ENCODE measurements around the gene OTOR. TPM values are rescaled to one million over a fixed set of nuclear protein-coding genes. Genes with fewer than 3 reads are reported as not detected.

The OTOR gene
- total RNA-seq, 2 experiments from 2014 or later = not detected

- no peaks in the 10 kb centered on the region for H3K4me1 ChIP-seq (ENCODE audit: insufficient read depth, low read length, poor library complexity, severe bottlenecking)
- no peaks in the 10 kb centered on the region for H4K20me1 ChIP-seq (ENCODE audit: insufficient read depth, low read length)
- H3K79me2 ChIP-seq (ENCODE audit: insufficient read depth, low read depth, low read length) = no peaks in the 10 kb centered on the region
- no peaks in the 10 kb centered on the region for H3K9me3 ChIP-seq (ENCODE audit: low read length)
- DNase-seq (ENCODE audit: low spot score) = no peak
- peaks cover 7% of the 10 kb centered on the region for H3K36me3 ChIP-seq (ENCODE audit: insufficient read depth, low read length)
- no peak overlapping the region for H3K27ac ChIP-seq (ENCODE audit: low read depth, low read length, poor library complexity, severe bottlenecking)
- intact Hi-C loops (cut with micrococcal nuclease; ENCODE audit: unreplicated experiment) = no loop called here
- no TSS peak for BruUV-seq (replicated peaks)
- TF ChIP-seq EZH2phosphoT487 (IDR thresholded peaks at IDR 0.05; ENCODE audit: borderline replicate concordance, low read depth, low read length) = no peak
- TF ChIP-seq CTCF (conservative IDR thresholded peaks at IDR 0.05; ENCODE audit: low read length) = no peak
- POLR2A ChIA-PET = no interaction called here
- no peaks in the 10 kb centered on the region for H3K9me2 ChIP-seq (ENCODE audit: insufficient read depth, low read length)
- H2AFZ ChIP-seq (ENCODE audit: low read length) = no peak overlapping the region
- H3K4me2 ChIP-seq (ENCODE audit: low read length) = no peak overlapping the region
- CTCF ChIA-PET (ENCODE audit: unreplicated experiment) = no interaction called here
- no peak overlapping the region for H3K4me3 ChIP-seq (ENCODE audit: low read depth, low read length, poor library complexity, severe bottlenecking)
These were observed 807 bp upstream of the OTOR start for GRCh38 chr20:16747291-16747811.

DNA sequence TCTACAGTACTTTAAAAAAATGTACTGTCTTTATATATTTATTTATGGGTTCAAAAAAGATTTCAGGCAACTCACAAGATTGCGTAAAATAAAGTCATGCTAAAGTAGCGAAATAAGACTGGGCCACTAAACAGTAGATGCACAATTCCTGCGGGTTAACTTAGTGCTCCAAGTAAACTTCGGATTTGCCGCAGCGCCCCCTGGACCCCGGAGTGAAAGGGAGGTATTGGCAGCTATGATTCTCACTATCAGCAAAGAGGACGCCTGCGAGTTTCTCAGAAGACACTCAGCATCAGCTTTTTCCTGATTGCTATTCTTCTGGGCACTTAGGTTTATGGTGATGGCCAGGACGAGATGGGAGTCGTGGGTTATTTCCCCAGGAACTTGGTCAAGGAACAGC, 1.4 kb downstream of the OTOR start:
- CTCF ChIA-PET (ENCODE audit: unreplicated experiment) = no interaction called here
- Histone ChIP-seq H3K9me2 (ENCODE audit: insufficient read depth, low read length) (no peaks in the 10 kb centered on the region), H3K4me3 (ENCODE audit: low read depth, low read length, poor library complexity, severe bottlenecking) (no peak overlapping the region), H3K36me3 (ENCODE audit: insufficient read depth, low read length) (no peaks in the 10 kb centered on the region), H3K9me3 (ENCODE audit: low read length) (no peaks in the 10 kb centered on the region), H4K20me1 (ENCODE audit: insufficient read depth, low read length) (no peaks in the 10 kb centered on the region), H3K4me1 (ENCODE audit: insufficient read depth, low read length, poor library complexity, severe bottlenecking) (no peaks in the 10 kb centered on the region), H3K79me2 (ENCODE audit: insufficient read depth, low read depth, low read length) (no peaks in the 10 kb centered on the region), H3K27ac (ENCODE audit: low read depth, low read length, poor library complexity, severe bottlenecking) (no peak overlapping the region), H2AFZ (ENCODE audit: low read length) (no peak overlapping the region), H3K4me2 (ENCODE audit: low read length) (no peak overlapping the region)
- DNase-seq (ENCODE audit: low spot score) = no peak
- intact Hi-C loops (cut with micrococcal nuclease; ENCODE audit: unreplicated experiment) = no loop called here
- POLR2A ChIA-PET = interaction anchor here (1.1 kb wide), 1 partner anchor 16 kb away, joined by 3 read pairs; no protein-coding TSS in a partner anchor
- no TSS peak for BruUV-seq (replicated peaks)
- TF ChIP-seq EZH2phosphoT487 (IDR thresholded peaks at IDR 0.05; ENCODE audit: borderline replicate concordance, low read depth, low read length) (no peak), CTCF (conservative IDR thresholded peaks at IDR 0.05; ENCODE audit: low read length) (peak; percentile 60)

- no peak for DNase-seq (ENCODE audit: low spot score)
- Histone ChIP-seq H3K36me3 (ENCODE audit: insufficient read depth, low read length) (no peaks in the 10 kb centered on the region), H3K4me2 (ENCODE audit: low read length) (no peak overlapping the region), H3K27ac (ENCODE audit: low read depth, low read length, poor library complexity, severe bottlenecking) (no peak overlapping the region), H3K4me1 (ENCODE audit: insufficient read depth, low read length, poor library complexity, severe bottlenecking) (no peaks in the 10 kb centered on the region), H3K9me3 (ENCODE audit: low read length) (no peaks in the 10 kb centered on the region), H2AFZ (ENCODE audit: low read length) (no peak overlapping the region), H3K79me2 (ENCODE audit: insufficient read depth, low read depth, low read length) (no peaks in the 10 kb centered on the region), H3K9me2 (ENCODE audit: insufficient read depth, low read length) (no peaks in the 10 kb centered on the region), H4K20me1 (ENCODE audit: insufficient read depth, low read length) (no peaks in the 10 kb centered on the region), H3K4me3 (ENCODE audit: low read depth, low read length, poor library complexity, severe bottlenecking) (no peak overlapping the region)
- ChIA-PET CTCF (ENCODE audit: unreplicated experiment) (interaction anchor here (0.6 kb wide), 1 partner anchor 9 kb away, joined by 4 read pairs; no protein-coding TSS in a partner anchor), POLR2A (interaction anchor here (1.1 kb wide), 1 partner anchor 9 kb away, joined by 3 read pairs; no protein-coding TSS in a partner anchor)
- intact Hi-C loops (cut with micrococcal nuclease; ENCODE audit: unreplicated experiment) = no loop called here
- no TSS peak for BruUV-seq (replicated peaks)
- TF ChIP-seq CTCF (conservative IDR thresholded peaks at IDR 0.05; ENCODE audit: low read length) (no peak), EZH2phosphoT487 (IDR thresholded peaks at IDR 0.05; ENCODE audit: borderline replicate concordance, low read depth, low read length) (no peak)
These were observed 3.9 kb downstream of the OTOR start for GRCh38 chr20:16752082-16752481.

Measured in OCI-LY7 (cell line).